ENCODE measurements around the gene UTS2R. TPM values are rescaled to one million over a fixed set of nuclear protein-coding genes. Genes with fewer than 3 reads are reported as not detected.

Gene UTS2R
- total RNA-seq, 2 donors from 2014 or later = not detected

DNA sequence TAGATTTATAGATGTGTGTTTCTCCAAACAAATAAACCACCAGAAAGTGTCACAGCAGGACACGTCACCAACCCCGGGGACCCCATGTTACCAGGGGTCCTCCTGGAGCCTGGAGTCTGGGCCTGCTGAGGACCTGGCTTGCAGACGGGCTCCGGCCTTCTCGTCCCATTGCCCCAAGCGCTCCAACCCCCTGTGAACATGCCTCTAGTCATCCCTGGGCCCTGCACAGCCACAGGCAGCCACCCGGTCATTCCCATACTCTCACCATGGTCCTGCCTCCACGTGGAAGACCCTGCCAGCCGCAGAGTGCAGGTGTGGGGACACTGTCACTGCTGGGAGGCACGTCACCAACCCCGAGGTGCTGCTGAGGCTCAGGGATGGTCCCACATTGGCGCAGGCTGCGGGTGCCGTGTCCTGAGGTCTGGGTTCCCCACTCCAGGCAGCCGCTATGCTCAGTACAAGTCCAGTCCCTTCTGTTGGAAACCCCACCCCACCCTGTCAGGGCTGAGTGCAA, 42.5 kb upstream of the UTS2R start:
- 91% methylated on average over 13 of the region's 15 CpGs for WGBS
- Histone ChIP-seq H3K4me3 (no peak overlapping the region), H3K36me3 (no peaks in the 10 kb centered on the region), H3K9me3 (no peaks in the 10 kb centered on the region), H3K4me1 (replicated peaks) (peaks cover 11% of the 10 kb centered on the region), H3K27me3 (replicated peaks; ENCODE audit: insufficient read depth) (no peaks in the 10 kb centered on the region), H3K27ac (no peak overlapping the region)
- no peak for DNase-seq (ENCODE audit: low spot score)
- TF ChIP-seq POLR2A (IDR thresholded peaks at IDR 0.05) (no peak), POLR2AphosphoS5 (IDR thresholded peaks at IDR 0.05) (no peak)
- TF ChIP-seq, protein P1, sequence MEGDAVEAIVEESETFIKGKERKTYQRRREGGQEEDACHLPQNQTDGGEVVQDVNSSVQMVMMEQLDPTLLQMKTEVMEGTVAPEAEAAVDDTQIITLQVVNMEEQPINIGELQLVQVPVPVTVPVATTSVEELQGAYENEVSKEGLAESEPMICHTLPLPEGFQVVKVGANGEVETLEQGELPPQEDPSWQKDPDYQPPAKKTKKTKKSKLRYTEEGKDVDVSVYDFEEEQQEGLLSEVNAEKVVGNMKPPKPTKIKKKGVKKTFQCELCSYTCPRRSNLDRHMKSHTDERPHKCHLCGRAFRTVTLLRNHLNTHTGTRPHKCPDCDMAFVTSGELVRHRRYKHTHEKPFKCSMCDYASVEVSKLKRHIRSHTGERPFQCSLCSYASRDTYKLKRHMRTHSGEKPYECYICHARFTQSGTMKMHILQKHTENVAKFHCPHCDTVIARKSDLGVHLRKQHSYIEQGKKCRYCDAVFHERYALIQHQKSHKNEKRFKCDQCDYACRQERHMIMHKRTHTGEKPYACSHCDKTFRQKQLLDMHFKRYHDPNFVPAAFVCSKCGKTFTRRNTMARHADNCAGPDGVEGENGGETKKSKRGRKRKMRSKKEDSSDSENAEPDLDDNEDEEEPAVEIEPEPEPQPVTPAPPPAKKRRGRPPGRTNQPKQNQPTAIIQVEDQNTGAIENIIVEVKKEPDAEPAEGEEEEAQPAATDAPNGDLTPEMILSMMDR (IDR thresholded peaks at IDR 0.05) = no peak
- intact Hi-C loops (cut with DNase I) = no loop called here

DNA sequence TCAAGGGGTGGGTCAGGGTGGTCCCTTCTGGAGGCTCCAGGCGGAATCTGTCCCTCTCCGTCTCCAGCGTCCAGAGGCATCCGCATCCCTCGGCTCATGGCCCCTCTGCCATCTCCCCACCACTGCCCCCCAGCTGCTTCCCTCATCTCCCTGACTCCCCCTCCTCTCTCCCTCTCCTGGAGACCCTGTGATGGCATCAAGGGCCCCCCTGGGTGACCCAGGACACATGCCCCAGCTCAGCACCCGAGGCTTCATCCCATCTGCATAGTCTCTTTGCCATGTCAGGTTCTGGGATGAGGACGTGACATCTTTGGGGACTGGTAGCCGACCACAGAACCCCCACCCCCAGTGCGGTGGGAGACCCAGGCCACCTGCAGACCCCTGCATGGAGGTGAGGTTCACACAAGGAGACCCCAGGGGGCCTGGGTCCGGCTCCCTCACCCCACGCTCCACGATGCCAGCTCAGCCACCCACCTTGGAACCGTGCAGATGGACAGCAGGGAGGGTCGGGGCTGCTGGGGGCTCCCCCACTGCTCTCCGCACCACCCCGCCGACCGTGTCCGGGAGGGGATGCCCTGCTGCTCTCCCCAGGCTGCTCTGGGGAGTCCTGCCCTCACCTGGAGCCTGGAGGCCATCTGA, 41.8 kb upstream of the UTS2R start:
- no peak overlapping the region for H3K4me3 ChIP-seq
- H3K36me3 ChIP-seq = no peaks in the 10 kb centered on the region
- H3K4me1 ChIP-seq (replicated peaks) = peaks cover 18% of the 10 kb centered on the region
- H3K27ac ChIP-seq = no peak overlapping the region
- no peak for DNase-seq (ENCODE audit: low spot score)
- intact Hi-C loops (cut with DNase I) = no loop called here
- 82% methylated on average over 19 of the region's 19 CpGs for WGBS
- TF ChIP-seq POLR2A (IDR thresholded peaks at IDR 0.05) = no peak
- TF ChIP-seq POLR2AphosphoS5 (IDR thresholded peaks at IDR 0.05) = no peak
- TF ChIP-seq, protein P1 (IDR thresholded peaks at IDR 0.05) = no peak
- H3K27me3 ChIP-seq (replicated peaks; ENCODE audit: insufficient read depth) = no peaks in the 10 kb centered on the region
- no peaks in the 10 kb centered on the region for H3K9me3 ChIP-seq

GRCh38 chr17:82330322-82331239, 41.0 kb upstream of the UTS2R start:
- Histone ChIP-seq H3K36me3 (no peaks in the 10 kb centered on the region), H3K4me3 (no peak overlapping the region), H3K27me3 (replicated peaks; ENCODE audit: insufficient read depth) (no peaks in the 10 kb centered on the region), H3K27ac (no peak overlapping the region), H3K4me1 (replicated peaks) (peaks cover 20% of the 10 kb centered on the region), H3K9me3 (no peaks in the 10 kb centered on the region)
- TF ChIP-seq POLR2A (IDR thresholded peaks at IDR 0.05) = no peak
- TF ChIP-seq POLR2AphosphoS5 (IDR thresholded peaks at IDR 0.05) = no peak
- TF ChIP-seq, protein P1 (IDR thresholded peaks at IDR 0.05) = no peak
- no peak for DNase-seq (ENCODE audit: low spot score)
- 50% methylated on average over 28 of the region's 28 CpGs for WGBS
- intact Hi-C loops (cut with DNase I) = no loop called here

DNA sequence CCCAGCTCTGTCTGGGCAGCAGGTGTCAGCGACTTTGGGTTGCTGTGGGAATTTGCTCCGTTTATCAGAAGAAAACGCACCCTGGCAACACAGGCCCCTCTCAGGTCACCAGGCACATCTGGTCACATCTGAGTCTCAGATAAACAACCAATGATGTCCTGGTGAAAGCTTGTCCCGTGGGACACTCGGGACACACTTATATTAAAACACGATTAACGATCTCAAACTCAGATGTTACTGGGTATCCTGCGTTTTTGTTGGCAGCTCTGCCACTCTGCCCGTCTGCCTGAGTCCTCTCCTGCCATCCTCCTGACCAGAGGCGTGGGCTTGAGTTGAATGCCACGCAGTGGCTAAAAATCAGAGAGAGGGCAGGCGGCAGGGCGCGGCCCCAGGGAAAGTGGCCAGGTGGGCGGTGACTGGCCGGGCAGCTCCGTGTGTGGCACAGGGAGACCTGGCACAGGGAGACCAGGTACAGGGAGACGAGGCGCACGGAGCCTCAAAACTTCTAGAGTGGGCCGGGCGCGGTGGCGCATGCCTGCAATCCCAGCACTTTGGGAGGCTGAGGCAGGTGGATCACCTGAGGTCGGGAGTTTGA, 40.1 kb upstream of the UTS2R start:
- H3K4me3 ChIP-seq = no peak overlapping the region
- no peak overlapping the region for H3K27ac ChIP-seq
- TF ChIP-seq POLR2A (IDR thresholded peaks at IDR 0.05) = no peak
- TF ChIP-seq POLR2AphosphoS5 (IDR thresholded peaks at IDR 0.05) = no peak
- TF ChIP-seq, protein P1 (IDR thresholded peaks at IDR 0.05) = no peak
- intact Hi-C loops (cut with DNase I) = no loop called here
- no peaks in the 10 kb centered on the region for H3K27me3 ChIP-seq (replicated peaks; ENCODE audit: insufficient read depth)
- 86% methylated on average over 25 of the region's 25 CpGs for WGBS
- H3K9me3 ChIP-seq = no peaks in the 10 kb centered on the region
- H3K36me3 ChIP-seq = no peaks in the 10 kb centered on the region
- no peak for DNase-seq (ENCODE audit: low spot score)
- H3K4me1 ChIP-seq (replicated peaks) = peaks cover 25% of the 10 kb centered on the region
